MM.1S (cell line): ENCODE data around the gene WTIP.

Experiments used
- CTCF ChIP-seq: fragments of 300-600 bp; sonication (generic); IDR thresholded peaks from 2 replicates; pipeline ENCODE4 v1.5.1; 2016; ENCODE audit warnings: antibody characterized with exemption, low read length, mixed read lengths
- EZH2 ChIP-seq: fragments of 300-600 bp; sonication (generic); optimal IDR thresholded peaks from 2 replicates; pipeline ENCODE3; 2017; ENCODE audit warnings: low read depth, mild to moderate bottlenecking, antibody characterized with exemption, low read length, mixed read lengths
- EZH2phosphoT487 ChIP-seq: fragments of 300-600 bp; sonication (generic); IDR thresholded peaks from 2 replicates; pipeline ENCODE4 v1.6.1; 2018; ENCODE audit warnings: antibody characterized with exemption, low read length

GRCh38 chr19:34436716-34437115 lies 44.8 kb upstream of the WTIP start:
- TF ChIP-seq CTCF (no peak), EZH2 (no peak), EZH2phosphoT487 (no peak)
